GM21529 (cell line): Measurements from ENCODE around the gene SESN1.
A peak's percentile ranks its signal among the peaks of the same experiment; 100 is the strongest.

Experiments used
- ATAC-seq: cut with Tn5 transposase; IDR thresholded peaks from one replicate; pipeline ENCODE4 v1.9.1; 2021; ENCODE audit not compliant: unreplicated experiment

Gene SESN1

DNA sequence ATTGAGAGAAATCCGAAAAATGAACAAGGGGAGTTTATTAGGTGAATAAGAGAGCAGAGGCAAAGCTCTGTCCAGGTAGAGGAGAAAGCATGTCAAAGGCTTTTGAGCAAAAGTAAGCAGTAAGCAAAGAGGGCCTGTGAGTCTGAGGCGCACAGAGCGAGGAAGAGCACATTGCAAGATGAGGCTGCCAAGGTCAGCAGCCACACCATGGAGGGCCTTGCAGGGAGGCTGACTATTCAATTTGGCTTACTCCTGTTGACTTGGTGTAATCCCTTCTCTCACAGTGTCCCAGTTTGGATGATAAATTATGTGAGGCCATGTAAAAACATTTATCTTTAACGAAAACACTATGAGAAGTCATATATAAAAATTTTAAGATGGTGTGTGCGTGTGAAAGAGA lies 32.4 kb downstream of the SESN1 start:
- ATAC-seq: no peak

DNA sequence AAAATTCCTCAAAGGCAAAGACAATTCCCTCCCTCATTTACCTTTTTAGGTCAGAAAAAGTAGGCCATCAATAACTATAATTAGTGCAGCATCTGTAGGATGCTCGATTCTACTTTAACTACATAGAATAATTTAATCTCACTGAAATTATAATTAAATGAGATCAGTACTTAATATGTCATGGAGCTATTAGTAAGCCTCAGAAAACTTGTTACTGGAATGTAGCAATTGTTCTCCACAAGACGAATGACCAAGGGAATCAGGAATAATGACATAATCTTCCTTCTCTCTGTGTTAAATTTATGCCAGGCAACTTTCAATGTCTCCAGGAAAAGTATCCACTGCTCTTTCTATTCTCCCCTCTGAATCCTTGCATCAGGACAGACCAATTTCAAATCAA lies 34.1 kb downstream of the SESN1 start:
- ATAC-seq: no peak

DNA sequence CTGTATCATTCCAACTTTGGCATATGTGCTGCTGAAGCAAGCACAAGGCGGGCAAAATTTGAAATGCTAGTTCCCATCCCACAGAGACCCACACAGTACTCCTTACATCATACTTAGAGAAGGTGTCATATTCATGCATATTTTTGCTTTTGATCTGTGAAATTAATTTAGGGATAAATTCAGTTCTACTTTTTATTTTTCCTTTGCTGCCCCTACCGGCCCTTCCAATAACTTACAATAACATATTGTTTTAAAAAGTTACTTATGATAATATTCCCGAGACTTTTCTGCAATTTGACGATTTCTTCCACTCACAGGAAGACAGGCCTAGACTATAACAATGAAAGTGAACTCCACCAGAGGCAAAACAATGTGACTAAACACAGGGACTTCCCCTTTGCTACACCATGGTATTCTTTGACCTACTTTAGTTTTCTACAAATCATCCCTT lies 35.0 kb downstream of the SESN1 start:
- no peak for ATAC-seq

DNA sequence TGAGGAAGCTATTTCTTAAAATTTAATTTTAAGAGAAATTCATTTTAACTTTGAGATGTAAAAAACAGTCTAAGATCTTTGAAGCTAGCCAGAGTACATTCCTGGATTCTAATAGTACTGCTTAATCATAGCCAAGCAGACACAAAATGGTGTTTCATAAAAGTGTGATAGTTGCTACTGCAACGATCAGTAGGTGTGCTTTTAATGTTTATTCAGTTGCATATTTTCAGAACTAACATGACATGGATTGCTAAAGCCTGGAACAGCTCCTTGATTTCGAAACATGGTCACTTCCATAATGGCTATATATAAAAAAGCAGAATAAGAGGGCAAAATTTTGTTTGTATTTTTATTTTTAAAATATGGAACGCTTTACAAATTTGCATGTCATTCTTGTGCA lies 35.5 kb downstream of the SESN1 start:
- ATAC-seq: no peak

DNA sequence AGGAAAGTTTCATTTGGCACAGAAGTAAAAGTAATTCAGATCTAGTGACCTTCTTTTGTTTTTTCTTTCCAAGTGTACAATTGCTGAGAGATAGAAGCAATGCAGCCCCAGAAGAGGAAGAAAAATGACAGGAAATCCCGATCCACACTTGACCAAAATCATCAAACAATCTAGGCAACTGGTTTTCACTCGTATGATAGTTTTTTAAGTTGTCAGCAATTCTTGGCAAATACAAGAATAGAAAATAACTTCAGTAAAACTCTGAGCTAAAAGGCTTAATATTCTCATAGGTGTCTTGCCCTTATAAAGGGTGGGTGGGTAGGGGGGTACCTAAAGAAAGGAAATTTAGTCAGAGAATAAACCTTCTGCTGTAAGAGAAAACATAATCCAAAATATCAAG lies 36.0 kb downstream of the SESN1 start:
- no peak for ATAC-seq

DNA sequence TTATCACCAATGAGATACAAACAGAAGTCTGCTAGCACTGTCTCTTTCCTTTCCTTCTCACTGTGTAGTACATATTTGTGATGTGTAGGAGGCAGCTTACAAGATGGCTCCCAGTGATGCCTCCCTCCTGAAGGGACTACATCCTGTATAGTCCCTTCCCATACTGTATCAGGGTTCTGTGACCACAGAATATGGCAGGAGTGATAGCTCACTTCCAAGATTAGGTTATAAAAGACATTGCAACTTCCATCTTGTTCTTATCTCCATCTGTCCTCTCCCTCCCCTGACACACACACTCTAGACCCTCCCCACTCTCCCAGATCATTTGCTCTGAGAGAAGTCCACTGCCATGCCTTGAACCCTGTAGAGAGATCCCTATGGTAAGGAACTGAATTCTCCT lies 38.0 kb downstream of the SESN1 start:
- no peak for ATAC-seq

DNA sequence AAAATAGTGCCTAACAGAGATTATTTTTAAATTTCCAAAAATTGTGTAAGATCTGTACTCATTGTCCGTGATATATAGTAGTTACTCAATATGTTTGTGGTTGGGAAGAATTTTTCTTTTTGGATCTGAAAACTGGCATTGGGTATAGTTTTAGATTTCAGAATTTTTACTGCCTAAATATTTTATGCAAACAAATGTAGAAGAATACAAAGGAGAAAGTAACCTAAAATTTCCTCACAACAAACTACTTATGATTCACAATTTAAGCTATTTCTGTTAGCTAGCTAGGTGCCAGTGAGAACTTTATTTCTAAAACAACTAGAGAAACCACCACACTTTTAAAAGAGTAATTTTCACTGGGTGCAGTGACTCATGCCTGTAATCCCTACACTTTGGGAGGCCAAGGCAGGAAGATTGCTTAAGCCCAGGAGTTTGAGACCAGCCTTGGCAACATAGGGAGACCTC lies 38.8 kb downstream of the SESN1 start:
- ATAC-seq: no peak

DNA sequence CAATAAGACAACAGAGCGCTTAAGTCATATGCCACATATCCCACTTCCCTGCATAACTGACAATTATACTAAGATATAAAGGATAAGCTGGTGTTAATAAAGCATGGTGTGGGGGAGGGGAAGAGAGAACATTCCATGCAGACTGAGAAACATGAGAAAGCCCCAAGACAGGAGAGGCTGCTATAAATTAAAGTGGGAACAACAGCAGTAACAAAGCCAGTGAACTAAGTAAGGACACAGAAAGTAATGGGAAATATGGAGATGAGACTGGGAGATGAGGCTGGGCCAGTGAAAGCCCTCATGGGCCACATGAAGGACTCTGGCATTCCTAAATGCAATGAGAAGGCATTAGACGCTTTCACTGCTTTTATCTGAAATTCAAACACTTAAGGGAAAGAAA lies 41.3 kb downstream of the SESN1 start:
- ATAC-seq: no peak

DNA sequence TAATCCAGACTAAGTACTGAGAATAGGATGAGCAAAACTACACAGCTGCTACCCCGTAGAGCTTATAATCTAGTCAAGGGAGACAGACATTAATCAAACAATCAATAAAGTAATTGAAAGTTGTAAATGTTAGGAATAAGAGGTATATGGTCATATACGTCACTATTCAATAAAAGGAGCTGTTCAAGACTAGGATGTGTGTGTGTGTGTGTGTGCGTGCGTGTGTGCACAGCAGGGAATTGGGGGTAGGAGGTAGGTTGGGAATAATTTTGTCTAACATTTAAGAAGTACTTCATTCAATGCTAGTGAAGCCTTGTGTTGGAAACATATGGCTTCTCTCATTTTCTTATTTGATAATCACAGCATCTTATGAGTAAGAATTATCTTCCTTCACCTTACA lies 41.8 kb downstream of the SESN1 start:
- no peak for ATAC-seq

DNA sequence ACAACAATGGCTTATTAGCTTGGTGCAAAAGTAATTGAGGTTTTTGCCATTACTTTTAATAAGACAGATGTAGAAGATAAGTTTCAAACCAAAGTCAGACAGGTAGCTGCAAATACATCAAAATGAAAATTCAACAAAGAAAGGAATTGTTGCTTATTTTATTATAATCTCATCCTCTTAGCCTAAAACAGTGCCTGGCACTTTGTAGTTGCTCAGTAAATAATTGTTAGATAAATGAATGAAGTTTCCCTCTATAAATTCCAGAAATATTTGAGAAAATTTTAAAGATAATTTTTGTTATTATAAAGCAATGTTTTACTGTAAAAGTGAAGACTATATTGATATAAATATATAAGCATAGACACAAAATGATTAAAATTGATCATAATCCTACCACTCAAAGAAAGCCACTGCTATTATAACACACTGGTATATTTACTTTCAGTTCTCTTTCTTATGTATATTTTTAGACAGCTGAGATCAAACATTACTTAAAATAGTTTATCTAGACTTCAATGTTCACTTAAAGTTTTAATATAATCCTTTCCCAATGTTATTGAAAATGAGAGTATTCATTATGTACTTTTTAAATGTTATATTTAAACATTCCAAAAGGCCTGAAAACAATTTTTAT lies 42.5 kb downstream of the SESN1 start:
- peak; percentile 56 for ATAC-seq

DNA sequence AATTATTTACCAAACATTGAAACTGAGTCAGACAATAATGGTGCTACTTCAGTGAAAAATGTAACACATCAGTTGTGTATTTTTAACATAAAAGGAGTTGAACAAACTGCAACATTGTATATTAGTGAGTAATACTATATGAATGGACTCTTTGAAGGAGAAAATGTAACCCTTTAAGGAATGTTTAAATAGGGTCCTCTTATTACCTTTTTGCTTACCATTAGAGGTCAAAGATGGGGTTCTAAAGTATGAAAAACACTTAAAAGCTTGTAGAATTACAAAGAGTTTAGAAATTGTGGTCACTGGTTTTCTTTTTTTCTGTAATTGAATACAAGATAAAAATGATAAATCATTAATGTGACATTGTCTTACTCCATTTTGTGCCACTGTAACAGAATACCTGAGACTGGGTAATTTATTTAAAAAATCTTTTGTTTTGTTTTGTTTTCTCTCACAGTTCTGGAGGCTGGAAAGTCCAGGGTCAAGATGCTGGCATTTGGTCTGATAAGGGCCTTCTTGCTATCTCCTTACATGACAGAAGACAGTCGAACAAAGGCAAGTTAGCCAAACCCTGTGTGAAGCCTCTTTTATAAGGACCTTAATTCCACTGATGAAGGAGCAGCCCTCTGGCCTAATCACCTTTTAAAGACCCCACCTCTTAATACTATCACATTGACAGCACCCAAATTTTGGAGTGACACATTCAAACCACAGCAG lies 43.2 kb downstream of the SESN1 start:
- ATAC-seq: no peak

DNA sequence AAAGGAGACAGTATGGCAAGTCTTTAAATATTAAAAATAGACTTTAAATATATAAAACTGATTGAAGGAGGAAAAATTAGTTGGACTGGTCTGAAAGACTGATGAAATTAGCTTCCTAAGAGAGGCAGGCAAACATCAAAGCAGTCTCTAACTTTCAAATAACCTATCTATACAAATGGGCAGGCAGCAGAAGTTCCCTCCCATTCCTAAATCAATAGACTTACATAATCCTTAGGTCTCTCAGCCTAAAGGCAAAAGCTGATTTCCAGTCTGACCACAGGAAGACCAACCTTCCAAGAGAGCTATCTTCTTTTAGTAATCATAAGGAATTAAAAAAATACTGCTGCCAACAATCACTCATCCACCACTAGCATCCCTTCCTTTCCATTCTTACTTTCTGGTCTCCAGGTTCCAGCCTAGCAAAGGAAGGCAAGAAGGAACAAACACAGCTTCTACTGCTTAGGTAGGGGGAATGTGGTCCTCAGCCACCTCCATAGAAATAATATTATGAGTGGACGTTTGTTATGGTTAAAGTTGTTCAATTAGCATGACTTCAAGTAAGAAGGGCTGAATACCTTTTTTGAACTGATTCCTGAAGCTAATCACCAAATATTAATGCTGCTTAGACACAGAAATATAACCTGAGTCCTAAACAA lies 44.1 kb downstream of the SESN1 start:
- no peak for ATAC-seq

DNA sequence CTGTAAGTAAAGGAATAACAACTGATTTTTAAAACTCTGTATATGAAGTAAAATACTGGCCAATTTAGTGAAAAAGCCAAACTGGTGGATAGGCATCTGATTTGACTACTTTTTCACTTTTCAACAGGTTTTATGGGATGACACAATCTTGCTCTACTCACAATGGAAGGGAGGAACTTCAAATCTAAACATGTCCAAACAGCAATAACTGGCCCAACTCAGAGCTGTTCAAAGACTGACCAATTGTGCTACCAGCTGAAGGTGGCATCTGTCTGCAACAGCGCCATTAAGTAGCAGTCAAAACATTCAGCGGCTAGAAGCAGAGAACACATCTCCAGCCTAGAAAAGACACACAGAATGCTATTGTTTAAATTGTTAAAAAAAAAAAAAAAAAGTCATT lies 44.6 kb downstream of the SESN1 start:
- ATAC-seq: no peak

DNA sequence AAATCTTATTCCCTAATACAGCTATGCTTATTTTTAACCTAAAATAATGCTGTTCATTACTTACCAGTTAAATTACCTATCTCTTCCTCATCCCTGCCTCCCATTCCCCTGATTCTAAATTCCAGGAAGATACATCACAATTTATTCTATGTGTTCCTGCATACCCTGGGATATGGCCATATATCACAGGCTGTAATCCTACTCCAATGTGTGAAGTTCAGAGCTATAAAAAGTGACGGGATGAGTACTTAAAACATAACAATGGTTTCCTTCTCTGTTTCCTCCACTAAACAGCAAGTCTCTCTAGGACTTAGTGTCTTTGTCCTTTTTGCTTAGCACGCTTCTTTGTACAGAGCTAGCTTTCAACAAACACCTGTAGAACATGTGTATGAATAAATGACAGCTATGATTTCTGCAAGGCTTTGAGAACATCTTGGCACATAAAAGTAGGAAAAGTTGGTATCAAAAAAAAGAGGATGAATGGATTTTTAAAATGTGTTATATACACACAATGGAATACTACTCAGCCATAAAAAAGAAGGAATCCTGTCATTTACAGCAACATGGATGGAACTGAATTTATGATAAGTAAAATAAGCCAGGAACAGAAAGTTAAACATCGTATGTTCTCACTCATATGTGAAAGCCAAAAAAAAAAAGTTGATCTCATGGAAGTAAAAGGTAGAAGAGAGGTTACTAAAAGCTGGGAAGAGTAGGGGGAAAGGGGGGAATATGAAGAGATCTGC lies 45.8 kb downstream of the SESN1 start:
- no peak for ATAC-seq

DNA sequence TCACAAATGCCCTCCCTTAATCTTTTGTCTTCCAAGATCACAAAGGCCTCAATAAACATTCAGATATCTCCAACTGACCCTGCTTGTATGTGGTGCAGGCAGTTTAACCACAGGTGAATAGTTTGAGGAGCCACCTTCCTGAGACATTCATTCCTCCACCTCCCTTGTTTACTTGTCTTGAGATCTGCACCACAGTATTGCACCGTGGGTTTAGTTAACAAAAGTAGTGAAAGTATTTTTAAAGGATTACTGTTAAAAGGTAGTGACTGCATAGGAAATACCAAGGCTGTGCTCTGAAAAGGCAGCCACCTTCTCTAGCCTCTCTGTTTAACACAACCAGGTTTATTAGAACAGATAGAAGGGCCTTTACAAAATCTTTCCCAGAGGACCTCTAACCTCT lies 46.5 kb downstream of the SESN1 start:
- no peak for ATAC-seq

DNA sequence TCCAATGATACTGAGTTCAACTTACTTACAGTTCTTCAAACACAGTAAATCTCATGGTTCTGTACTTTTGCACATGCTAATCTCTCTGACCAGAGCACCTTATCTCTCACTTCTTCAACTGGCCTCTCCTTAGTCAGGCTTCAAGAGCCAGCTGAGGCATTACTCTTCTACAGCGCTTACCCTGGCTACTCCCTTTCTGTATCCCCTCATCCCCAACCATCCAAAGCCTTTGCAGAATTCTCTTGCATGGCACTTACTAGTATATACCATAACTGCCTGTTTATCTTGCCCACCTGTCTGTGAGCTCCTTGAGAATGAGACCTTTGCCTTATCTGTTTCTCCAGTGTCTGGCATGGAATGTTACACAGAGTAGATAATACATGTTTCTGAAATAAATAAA lies 49.2 kb downstream of the SESN1 start:
- no peak for ATAC-seq

DNA sequence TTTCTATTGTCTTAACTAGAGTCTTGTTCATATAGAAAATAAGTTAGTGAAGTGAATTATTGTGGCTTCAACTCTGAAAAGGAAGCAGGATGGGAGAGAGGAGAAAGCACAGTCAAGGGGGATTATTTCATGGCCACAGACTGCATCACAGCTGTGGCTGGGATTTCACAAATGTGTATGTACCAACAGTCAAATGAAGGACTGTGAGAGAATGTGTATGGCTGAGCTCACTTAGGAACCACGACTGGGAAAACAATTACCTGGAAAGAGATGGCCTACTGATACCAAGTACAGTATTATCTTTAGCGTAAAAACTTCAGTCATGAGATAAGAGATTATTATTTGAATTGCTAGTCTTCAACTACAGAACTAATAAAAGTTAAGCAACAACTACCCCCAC lies 54.9 kb downstream of the SESN1 start:
- ATAC-seq: no peak

DNA sequence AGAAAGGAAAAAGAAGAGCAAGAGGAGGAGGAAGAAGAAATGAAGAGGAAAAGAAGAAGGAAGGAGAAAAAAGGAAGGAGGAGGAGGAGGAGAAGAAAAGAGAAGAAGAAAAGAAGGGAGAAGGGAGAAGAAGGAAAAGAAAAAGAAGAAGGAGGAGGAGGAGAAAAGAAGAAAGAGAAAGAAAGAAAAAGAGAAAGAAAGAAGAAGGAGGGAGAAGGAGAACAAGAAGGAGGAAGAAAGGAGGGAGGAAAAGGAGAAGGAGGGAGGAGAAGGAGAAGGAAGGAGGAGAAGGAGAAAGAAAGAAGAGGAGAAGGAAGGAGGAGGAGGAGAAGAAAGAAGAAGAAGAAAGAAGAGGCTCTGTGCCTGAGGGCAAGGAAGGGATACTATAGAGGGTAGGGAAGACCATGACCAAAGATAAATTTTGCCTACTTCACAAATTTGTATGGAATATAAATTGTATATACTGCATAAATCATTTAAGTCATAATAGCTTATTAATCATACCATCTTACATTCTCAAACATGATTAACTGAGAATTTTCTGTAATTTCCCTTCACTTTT lies 55.7 kb downstream of the SESN1 start:
- ATAC-seq: no peak

DNA sequence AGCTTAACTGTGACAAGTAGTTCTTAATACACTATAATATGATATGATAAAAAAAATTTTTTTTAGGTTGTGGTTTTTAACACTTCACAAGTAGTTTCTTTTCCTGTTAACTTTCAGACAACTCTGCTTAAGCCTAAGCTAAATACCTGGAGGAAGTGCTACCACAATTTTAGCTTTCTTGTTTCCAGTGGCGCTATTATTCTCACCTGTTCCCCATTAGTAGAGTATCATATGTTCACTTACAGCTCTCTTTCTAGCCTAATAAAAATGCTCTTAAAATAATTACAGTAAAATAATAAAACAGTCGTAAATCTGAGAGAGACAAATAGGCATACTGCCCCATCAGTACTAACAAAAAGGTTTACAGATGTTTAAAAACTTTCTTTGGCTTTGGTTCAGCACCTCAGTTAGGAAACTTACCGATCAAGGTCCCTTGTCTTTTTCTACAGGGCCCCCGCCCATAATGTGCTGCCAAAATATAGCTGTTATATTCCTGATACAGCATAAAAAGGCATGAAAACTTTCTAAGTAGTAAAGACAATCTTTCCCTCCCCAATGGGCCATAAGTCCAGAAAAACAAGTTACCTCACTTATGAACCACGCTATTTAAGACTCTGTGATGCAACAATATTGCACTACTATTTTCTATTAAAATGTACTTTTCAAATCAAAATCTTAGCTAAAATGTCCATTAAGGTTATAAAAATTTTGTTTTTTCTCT lies 57.9 kb downstream of the SESN1 start:
- no peak for ATAC-seq

DNA sequence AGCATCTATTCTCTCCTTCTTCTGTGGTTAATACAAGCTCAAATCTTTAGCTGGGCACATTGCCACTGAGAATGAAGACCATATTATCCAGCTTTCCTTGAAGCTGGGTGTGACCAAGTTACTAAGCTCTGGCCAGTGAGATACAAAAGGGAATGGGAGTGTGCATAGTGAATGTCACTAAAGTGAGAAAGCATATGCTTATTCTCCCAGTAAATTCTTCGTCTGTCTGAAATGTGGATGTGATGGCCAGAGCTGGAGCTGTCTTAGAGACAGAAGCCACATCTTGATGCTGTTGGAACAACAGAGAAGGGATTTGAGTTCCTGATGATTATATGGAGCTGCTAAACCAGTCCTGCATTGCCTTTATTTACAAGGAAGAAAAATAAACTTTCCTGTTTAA lies 60.1 kb downstream of the SESN1 start:
- ATAC-seq: no peak

DNA sequence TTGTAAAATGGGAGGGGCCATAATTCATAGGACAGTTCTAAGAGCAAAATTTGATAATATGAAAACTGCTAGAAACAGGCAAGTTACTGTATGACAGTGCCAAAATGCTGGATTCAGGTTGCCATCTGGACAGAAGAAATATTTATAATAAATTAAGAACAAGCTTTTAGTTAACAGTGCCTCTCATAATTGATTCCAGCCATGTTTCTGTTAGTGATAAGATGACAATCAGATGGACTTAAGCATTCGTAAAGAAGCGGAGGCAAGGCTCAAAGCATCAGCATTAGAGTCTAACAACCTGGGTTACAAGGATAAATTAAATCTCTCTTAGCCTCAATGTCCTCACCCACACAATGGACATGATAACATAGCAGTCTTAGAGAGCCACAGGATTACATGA lies 61.0 kb downstream of the SESN1 start:
- no peak for ATAC-seq
